Activated naive CD8-positive, alpha-beta T cell treated with anti-CD3 and anti-CD28 coated beads, Interleukin-2, amount 50 U/mL, for 24 hours (primary cell): ENCODE measurements around the gene SCRT2.
"Not testable (repeated sequence)": the region's sequence is repeated elsewhere in the genome, so short reads cannot be mapped to it uniquely, and the experiment has no call there.

Source experiments
- ATAC-seq: fragments of 150-1000 bp; cut with Tn5 transposase; one replicate; pipeline ENCODE4 v1.10.0; 2021
- DNase-seq: peaks from one replicate; pipeline ENCODE4 v3.0.0; 2021
- H3K27ac Mint-ChIP-seq: one replicate; pipeline ENCODE4 v1.8.0; 2021; ENCODE audit warnings: mild to moderate bottlenecking, mixed read lengths
- H3K27me3 Mint-ChIP-seq: one replicate; pipeline ENCODE4 v1.8.0; 2021; ENCODE audit warnings: mixed read lengths
- H3K36me3 Mint-ChIP-seq: one replicate; pipeline ENCODE4 v1.8.0; 2021; ENCODE audit warnings: low read depth, mixed read lengths
- H3K4me1 Mint-ChIP-seq: one replicate; pipeline ENCODE4 v1.8.0; 2021; ENCODE audit warnings: mixed read lengths
- H3K4me3 Mint-ChIP-seq: one replicate; pipeline ENCODE4 v1.8.0; 2021; ENCODE audit warnings: mild to moderate bottlenecking, moderate library complexity, mixed read lengths
- H3K9me3 Mint-ChIP-seq: one replicate; pipeline ENCODE4 v1.8.0; 2021; ENCODE audit warnings: mixed read lengths

The SCRT2 gene

DNA sequence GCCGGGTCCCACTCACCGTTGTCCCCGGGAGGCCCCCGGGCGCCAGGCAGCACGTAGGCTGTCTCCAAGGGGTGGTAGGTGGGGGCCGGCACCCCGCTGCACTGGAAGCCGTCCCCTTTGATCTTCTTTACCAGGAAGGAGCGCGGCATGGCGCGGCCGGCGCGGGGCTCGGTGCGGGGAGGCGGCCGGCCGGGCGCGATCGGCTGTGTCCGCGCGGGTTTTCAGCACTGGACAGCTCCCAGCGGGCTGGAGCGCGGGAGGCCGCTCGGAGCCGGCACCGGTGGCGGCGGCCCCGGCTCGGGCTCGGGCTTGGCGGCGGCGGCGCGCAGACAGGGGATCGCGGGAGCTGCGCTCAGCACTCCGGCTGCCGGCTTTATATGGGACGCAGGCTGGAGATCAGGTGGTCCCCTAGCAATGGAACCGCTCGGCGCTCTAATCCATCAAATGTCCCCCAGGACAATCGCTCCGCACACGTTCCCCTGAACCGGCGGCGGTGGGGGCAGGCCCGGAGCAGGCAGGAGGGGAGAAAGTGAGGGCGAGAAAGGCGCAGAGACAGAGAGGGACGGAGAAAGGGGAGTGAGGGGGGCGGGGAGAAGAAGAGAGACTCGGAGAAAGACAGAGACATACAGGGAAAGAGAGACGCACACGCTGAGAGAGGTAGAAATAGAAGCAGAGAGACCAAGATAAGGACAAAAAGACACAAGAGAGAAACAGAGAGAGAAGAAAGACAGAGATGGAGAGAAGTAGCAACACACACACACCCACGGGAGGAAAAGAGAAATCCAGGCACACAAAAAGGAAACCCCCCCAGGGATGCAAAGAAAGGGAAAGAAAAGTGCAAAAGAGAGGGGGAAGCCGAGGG, at the start of gene SCRT2:
SCRT2 (minus strand) TSS at position 350 of the 862 bp plus-strand sequence; CDS start at position 149, 201 bp downstream.
- H3K4me3 Mint-ChIP-seq: no peak within 1 kb of the TSS

DNA sequence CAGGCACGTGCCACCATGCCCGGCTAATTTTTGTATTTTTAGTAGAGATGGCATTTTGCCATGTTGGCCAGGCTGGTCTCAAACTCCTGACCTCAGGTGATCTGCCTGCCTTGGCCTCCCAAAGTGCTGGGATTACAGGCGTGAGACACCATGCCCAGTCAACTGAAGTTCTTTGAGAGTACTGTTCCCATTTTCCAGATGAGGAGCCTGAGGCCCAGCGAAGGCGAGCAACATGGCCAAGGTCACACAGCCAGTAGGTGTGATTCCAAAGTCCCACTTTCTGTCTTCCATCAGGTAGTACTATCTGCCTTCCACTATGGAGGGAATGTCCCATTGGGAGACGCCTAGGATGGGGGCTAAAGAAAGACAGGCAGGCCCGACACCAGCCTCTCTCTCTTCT, 49.2 kb upstream of the SCRT2 start:
- H3K9me3 Mint-ChIP-seq, DNase-seq, H3K36me3 Mint-ChIP-seq, H3K4me3 Mint-ChIP-seq, H3K27ac Mint-ChIP-seq, ATAC-seq, H3K4me1 Mint-ChIP-seq: not testable (repeated sequence)
- H3K27me3 Mint-ChIP-seq: peaks cover 44% of the 10 kb centered on the region

More for the DNA sequence above, at the start of gene SCRT2:
- Mint-ChIP-seq H3K27ac (no peak within 1 kb of the TSS), H3K27me3 (peaks cover 77% of the 10 kb centered on the region), H3K36me3 (no peaks in the 10 kb centered on the region), H3K4me1 (peaks cover 9% of the 10 kb centered on the region), H3K9me3 (no peaks in the 10 kb centered on the region)
- ATAC-seq (peak; percentile 60), DNase-seq (peak; percentile 68)

DNA sequence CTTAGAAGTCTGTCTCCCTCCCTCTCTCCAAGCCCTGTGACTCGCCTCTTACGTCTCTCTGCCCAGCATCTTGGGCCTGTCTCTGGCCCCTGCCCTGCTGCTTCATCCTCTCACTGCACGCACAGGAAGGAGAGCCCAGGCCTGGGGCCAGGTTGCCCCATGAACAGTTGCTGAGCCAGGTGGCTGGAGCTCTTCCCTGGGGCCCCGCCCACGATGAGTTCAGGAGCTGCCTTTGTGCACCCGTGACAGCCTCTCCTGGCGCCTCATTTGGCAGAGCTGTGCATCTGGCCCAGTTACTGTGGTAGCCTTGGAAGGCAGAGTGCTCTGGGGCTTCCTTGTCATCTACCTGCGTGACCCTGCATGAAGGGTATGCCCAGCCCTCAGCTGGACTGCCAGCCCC, 48.2 kb upstream of the SCRT2 start:
- no peak for DNase-seq
- Mint-ChIP-seq H3K36me3 (no peaks in the 10 kb centered on the region), H3K9me3 (no peaks in the 10 kb centered on the region), H3K27me3 (peaks cover 34% of the 10 kb centered on the region), H3K27ac (no peak overlapping the region), H3K4me1 (peaks cover 4% of the 10 kb centered on the region), H3K4me3 (no peak overlapping the region)
- no peak for ATAC-seq

DNA sequence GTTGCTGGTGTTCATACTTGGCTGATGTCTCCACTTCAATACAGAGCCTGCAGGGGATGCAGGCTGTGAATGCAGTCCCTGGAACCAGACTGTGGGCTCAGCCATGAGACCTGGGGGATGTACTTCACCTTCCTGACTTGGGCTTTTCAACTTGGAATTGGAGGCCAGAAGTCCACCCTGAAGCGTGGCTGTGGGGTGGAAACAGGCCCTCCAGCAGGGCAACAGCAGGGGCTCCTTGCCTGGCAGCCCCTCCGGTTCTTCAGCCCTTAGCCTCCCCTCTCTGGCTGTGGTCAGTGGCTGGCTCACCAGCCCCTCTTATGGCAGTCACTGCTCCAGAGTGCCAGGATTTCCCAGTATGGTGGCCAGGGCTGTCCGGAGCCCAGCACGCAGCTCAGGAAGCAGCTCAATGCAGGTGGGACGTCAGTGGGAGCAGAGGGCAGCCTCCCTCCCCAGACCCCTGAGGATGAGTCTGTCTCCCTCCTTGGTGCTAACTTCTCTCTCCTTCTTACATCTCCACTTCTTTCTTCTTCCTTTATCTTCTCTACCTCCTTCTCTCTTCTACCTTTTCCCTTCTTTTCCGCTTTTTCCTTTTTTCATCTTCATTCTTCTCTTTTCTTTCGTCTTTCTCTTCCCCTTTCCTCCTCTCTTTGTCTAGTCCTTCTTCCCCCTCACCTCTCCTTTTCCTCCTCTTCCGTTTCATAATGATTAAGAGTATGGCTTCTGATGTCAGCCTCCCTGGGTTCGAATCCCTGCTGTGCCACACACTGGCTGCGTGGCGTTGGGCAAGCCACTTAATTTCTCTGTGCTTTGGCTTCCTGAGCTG, 47.4 kb upstream of the SCRT2 start:
- no peaks in the 10 kb centered on the region for H3K36me3 Mint-ChIP-seq
- peaks cover 34% of the 10 kb centered on the region for H3K27me3 Mint-ChIP-seq
- H3K4me1 Mint-ChIP-seq: no peaks in the 10 kb centered on the region
- H3K27ac Mint-ChIP-seq: no peak overlapping the region
- H3K9me3 Mint-ChIP-seq: no peaks in the 10 kb centered on the region
- H3K4me3 Mint-ChIP-seq: no peak overlapping the region
- DNase-seq (no peak), ATAC-seq (no peak)

DNA sequence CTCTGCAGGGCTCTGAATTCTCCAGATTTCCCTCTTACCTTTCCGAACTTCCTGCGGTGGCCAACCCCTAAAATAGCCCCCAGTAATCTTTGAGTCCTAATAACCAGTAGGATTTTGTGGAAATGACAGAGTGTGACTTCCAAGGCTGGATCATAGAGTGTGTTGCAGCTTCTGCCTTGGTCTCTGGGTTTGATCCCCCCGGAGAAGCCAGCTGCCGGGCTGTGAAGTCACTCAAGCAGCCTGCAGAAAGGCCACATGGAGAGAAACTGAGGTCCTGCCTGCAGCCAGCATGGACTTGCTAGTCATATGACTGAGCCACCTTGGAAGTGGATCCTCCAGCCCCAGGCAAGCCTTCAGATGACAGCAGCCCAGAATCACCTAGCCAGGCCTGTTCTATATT, 46.3 kb upstream of the SCRT2 start:
- no peaks in the 10 kb centered on the region for H3K9me3 Mint-ChIP-seq
- DNase-seq (no peak), ATAC-seq (no peak)
- H3K27me3 Mint-ChIP-seq: peaks cover 35% of the 10 kb centered on the region
- H3K4me1 Mint-ChIP-seq: no peaks in the 10 kb centered on the region
- H3K4me3 Mint-ChIP-seq: no peak overlapping the region
- H3K36me3 Mint-ChIP-seq: no peaks in the 10 kb centered on the region
- no peak overlapping the region for H3K27ac Mint-ChIP-seq

DNA sequence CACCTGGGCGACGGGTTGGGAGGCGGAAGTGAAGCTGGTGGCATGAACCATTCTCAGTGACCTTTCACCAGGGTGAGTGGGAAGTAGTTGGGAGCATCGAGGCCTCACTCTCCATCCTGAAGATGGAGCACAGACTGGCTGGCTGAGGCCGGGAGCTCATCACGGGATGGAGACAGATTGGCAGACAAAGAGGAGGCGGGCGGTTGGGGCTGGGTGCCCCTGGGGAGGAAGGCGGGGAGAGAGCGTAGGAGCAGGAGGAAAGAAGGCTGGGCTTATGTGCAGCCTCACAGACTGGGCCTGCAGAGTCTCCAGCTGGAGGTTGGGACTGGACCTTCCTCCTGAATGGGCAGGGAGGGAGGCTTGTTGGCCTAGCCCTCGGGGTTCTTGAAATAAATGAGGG, 44.2 kb upstream of the SCRT2 start:
- Mint-ChIP-seq H3K4me3 (no peak overlapping the region), H3K4me1 (no peaks in the 10 kb centered on the region), H3K27ac (no peak overlapping the region), H3K9me3 (no peaks in the 10 kb centered on the region), H3K36me3 (no peaks in the 10 kb centered on the region), H3K27me3 (peaks cover 24% of the 10 kb centered on the region)
- no peak for ATAC-seq
- no peak for DNase-seq

DNA sequence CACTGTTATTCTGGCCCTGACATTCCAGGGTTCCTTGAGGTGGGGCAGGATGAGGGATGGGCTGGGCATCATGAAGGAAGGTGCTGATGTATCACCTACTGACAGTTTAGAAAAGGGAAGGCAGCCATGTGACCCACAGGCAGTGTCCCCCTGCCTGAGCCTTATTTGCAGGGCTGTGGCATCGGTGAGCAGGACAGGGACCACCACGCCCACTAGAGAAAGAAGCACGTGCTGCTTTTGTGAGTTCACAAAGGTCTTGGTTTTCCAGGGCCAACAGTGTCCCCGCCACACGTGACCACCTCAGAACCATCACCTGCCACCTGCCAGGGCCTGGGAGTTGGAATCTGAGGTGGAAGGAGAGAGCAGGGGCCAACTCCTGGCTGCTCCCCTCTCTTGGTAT, 43.5 kb upstream of the SCRT2 start:
- no peak for DNase-seq
- Mint-ChIP-seq H3K27ac (no peak overlapping the region), H3K27me3 (peaks cover 21% of the 10 kb centered on the region), H3K9me3 (no peaks in the 10 kb centered on the region), H3K4me3 (no peak overlapping the region), H3K36me3 (no peaks in the 10 kb centered on the region), H3K4me1 (no peaks in the 10 kb centered on the region)
- no peak for ATAC-seq

DNA sequence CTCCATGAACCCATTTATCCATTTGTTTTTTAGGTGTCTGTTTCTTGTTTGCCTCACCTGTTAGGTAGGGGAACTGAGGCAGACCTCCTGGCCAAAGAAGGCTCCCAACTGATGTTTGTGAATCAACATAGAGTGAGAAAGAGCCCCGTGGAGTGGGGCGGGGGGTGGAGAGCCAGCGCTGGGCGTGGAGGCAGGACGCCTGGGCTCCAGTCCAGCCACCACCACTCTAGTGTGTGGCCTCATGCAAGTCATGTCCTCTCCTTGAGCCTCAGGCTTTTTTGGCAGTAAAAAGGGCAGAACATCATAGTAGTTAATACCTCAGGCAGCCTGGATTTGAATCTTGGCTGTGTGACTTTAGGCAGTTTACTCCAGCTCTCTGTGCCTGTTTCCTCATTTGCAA, 42.2 kb upstream of the SCRT2 start:
- H3K27me3 Mint-ChIP-seq: peaks cover 17% of the 10 kb centered on the region
- DNase-seq: no peak
- no peak overlapping the region for H3K27ac Mint-ChIP-seq
- ATAC-seq: no peak
- H3K4me1 Mint-ChIP-seq: no peaks in the 10 kb centered on the region
- H3K36me3 Mint-ChIP-seq: no peaks in the 10 kb centered on the region
- peaks cover 6% of the 10 kb centered on the region for H3K9me3 Mint-ChIP-seq
- H3K4me3 Mint-ChIP-seq: no peak overlapping the region

DNA sequence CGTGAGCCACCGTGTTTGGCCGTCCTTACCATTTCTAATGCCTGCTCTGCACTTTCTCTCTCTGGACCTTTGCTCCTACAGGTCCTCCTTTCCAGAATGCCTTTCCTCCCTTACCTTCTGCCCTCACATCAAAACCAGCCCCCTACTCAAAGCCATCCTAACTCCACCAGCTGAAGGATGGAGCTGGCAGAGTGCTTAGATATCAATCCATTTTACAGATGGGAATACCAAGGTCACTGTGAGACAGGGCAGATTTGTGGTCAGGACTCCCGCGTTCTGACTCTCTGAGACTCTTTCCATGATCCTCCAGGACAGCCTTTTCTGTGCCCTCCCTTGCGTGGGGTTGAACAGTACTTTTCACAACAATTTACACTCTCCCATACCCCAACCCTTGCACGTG, 41.7 kb upstream of the SCRT2 start:
- peaks cover 17% of the 10 kb centered on the region for H3K27me3 Mint-ChIP-seq
- ATAC-seq (no peak), DNase-seq (no peak)
- H3K9me3 Mint-ChIP-seq: peaks cover 7% of the 10 kb centered on the region
- no peaks in the 10 kb centered on the region for H3K4me1 Mint-ChIP-seq
- no peaks in the 10 kb centered on the region for H3K36me3 Mint-ChIP-seq
- no peak overlapping the region for H3K27ac Mint-ChIP-seq
- H3K4me3 Mint-ChIP-seq: no peak overlapping the region

DNA sequence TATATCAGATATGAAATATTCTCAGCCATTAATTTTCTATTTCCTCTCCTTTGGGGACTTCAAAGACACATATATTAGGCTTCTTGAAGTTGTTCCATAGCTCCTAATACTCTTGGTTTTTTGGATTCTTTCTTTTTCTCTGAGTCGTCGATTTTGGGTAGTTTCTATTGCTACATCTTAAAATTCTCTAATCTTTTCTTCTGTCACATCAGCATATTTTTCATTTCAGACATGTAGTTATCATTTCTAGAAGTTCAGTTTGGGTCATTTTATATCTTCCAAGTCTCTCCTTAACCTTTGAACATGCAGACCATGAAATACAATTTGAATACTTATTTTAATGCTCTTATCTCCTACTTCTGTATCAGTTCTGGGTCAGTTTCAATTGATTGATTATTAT, 38.9 kb upstream of the SCRT2 start:
- Mint-ChIP-seq H3K36me3 (no peaks in the 10 kb centered on the region), H3K4me1 (peaks cover under 1% of the 10 kb centered on the region), H3K9me3 (peaks cover 7% of the 10 kb centered on the region), H3K27me3 (peaks cover 31% of the 10 kb centered on the region), H3K4me3 (no peak overlapping the region), H3K27ac (no peak overlapping the region)
- ATAC-seq (no peak), DNase-seq (no peak)

DNA sequence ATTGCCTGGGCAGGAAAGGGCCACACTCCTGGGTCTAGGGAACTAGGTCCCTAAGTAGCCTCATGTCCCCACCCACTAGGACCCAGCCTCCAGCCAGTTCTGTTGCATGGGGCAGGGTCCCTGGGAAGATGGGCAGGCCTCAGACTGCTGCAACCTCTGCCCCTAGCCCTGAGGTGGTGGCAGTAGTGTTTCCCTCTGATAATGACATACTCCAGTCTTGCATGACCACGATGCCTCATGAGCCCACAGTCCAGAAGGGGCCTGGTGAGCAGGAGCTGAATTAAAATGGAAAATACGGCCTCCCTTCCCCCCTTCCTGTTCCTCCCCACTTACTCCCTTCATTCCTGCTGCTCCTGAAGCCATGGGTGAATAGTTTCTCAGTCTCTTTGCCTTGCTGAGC, 36.0 kb upstream of the SCRT2 start:
- Mint-ChIP-seq H3K4me1 (peaks cover 1% of the 10 kb centered on the region), H3K4me3 (no peak overlapping the region), H3K27ac (no peak overlapping the region), H3K27me3 (peaks cover 37% of the 10 kb centered on the region), H3K9me3 (peaks cover 7% of the 10 kb centered on the region), H3K36me3 (no peaks in the 10 kb centered on the region)
- ATAC-seq (no peak), DNase-seq (no peak)

DNA sequence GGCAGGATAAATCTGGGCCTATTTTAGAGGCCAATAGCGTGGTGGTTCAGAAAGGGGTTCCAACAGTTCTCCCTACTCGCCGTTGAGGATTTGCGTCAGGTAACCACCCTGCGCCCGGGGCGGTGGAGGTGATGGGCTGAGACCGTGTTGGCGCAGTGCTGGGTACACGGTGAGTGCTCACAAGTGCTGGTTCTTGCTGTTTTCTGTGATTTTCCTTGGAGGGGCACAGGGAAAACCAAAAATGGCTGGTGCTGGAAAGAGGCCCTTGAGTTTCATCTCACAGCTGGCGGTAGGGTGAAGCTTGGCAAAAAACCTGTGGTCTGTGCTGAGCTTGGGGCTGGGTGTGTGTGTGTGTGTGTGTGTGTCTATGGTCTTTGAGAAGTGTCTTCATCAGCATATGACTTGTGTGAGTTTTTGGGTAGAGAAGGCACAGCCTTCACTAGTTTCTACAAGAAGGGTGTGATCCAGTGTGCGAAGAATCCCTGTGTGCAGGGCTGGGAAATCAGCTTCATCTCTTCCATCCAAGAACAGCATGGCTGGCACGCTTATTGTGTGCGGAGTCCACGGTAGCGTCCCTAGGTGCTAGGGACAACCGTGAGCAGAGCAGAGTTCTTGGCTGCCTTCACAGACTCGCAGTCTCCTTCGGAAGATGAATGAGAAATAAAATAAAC, 35.3 kb upstream of the SCRT2 start:
- no peak overlapping the region for H3K27ac Mint-ChIP-seq
- H3K9me3 Mint-ChIP-seq: peaks cover 7% of the 10 kb centered on the region
- DNase-seq: no peak
- H3K4me3 Mint-ChIP-seq: no peak overlapping the region
- H3K36me3 Mint-ChIP-seq: no peaks in the 10 kb centered on the region
- peaks cover 39% of the 10 kb centered on the region for H3K27me3 Mint-ChIP-seq
- no peak for ATAC-seq
- peaks cover 1% of the 10 kb centered on the region for H3K4me1 Mint-ChIP-seq

DNA sequence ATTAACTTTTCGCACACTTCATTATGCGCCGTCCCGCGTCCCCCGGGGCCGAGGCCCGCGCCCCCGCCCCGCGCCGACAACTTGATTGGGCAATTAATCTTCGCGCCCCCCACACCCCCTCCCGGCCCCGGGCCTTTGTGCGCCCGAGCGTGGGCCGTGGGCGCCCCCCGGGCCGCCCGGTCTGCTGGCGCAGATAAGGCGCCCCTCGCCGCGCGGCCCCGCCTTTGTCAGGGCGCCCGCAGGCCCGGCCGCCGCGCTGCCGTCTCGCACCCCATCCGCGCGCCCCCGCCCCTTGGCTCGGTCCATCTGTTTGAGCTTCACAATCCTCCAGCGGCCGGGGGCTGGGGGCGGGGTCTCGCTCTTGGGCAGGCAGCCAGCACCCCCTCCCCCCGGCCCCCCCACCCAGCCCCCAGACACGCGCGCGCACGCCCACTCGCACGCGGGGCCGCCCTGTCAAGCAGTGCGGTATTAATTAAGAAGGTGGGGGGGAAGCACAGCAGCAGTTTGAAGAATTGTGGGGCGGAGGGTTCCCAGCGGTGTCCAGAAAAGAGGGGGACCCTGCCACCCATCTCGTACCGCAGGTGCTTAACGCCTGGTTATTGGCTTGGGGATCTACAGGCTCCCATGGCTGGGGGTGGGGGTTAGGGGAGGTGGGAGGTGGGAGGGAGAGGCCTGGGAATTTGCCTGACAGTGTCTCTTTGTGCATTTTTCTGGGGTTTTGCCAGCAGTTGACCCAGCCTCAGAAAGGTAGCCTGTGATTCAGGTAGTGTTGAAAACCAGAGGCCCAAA, 34.6 kb upstream of the SCRT2 start:
- H3K36me3 Mint-ChIP-seq: no peaks in the 10 kb centered on the region
- H3K4me3 Mint-ChIP-seq: no peak overlapping the region
- peaks cover 7% of the 10 kb centered on the region for H3K9me3 Mint-ChIP-seq
- H3K27ac Mint-ChIP-seq: no peak overlapping the region
- DNase-seq (no peak), ATAC-seq (no peak)
- peaks cover 40% of the 10 kb centered on the region for H3K27me3 Mint-ChIP-seq
- peaks cover 1% of the 10 kb centered on the region for H3K4me1 Mint-ChIP-seq

DNA sequence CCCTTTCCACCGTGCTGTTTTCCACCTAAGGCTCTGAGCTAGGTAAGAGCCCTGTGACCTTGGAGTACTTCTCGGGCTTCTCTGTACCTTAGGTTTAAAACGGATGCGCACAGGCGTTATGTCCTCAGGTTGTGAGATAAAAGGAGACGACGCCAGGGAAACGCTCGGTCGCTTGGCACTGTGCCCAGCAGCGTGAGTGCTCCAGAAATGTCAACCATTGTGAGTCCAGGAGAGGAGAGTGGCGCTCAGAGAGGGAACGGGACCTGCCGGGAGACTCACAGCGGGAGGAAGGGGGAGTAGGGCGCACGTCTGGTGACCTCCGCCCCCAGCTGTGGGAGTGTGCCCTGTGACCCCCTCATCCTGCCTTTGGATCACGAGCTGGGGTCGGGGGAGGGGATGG, 33.8 kb upstream of the SCRT2 start:
- ATAC-seq (no peak), DNase-seq (no peak)
- peaks cover 7% of the 10 kb centered on the region for H3K9me3 Mint-ChIP-seq
- no peaks in the 10 kb centered on the region for H3K36me3 Mint-ChIP-seq
- H3K4me1 Mint-ChIP-seq: peaks cover 1% of the 10 kb centered on the region
- peaks cover 40% of the 10 kb centered on the region for H3K27me3 Mint-ChIP-seq
- H3K4me3 Mint-ChIP-seq: no peak overlapping the region
- no peak overlapping the region for H3K27ac Mint-ChIP-seq
